ENCODE data around the gene THUMPD1. TPM values are rescaled to one million over a fixed set of nuclear protein-coding genes. Genes with fewer than 3 reads are reported as not detected.
A peak's percentile ranks its signal among the peaks of the same experiment; 100 is the strongest.
"Not testable (repeated sequence)": the region's sequence is repeated elsewhere in the genome, so short reads cannot be mapped to it uniquely, and the experiment has no call there.

The THUMPD1 gene
- total RNA-seq, 4 donors from 2014 or later = 23.1 to 68.8 (median 49.1) TPM

GRCh38 chr16:20765732-20766131 lies 24.1 kb upstream of the THUMPD1 start:
- Histone ChIP-seq H3K9me3 (no peaks in the 10 kb centered on the region), H3K4me3 (no peak overlapping the region)

GRCh38 chr16:20764448-20764847 lies 22.8 kb upstream of the THUMPD1 start:
- Histone ChIP-seq H3K4me1 (peaks cover 0 to 16% (median 2%) of the 10 kb centered on the region in 4 donors), H3K27ac (peak overlapping the region in 3 of 4 donors; percentile 68 to 85 (median 79))
- not testable (repeated sequence) for DNase-seq, H3K9me3 ChIP-seq, H3K36me3 ChIP-seq, H3K4me3 ChIP-seq, H3K27me3 ChIP-seq

More at GRCh38 chr16:20765732-20766131, 24.1 kb upstream of the THUMPD1 start:
- no peaks in the 10 kb centered on the region for H3K36me3 ChIP-seq
- no peak for DNase-seq
- no peak overlapping the region for H3K27ac ChIP-seq
- peaks cover 0 to 16% (median 2%) of the 10 kb centered on the region in 4 donors for H3K4me1 ChIP-seq
- no peaks in the 10 kb centered on the region for H3K27me3 ChIP-seq
- no peak for TF ChIP-seq CTCF (IDR thresholded peaks at IDR 0.05)
- no peak for TF ChIP-seq POLR2A (IDR thresholded peaks at IDR 0.05)

DNA sequence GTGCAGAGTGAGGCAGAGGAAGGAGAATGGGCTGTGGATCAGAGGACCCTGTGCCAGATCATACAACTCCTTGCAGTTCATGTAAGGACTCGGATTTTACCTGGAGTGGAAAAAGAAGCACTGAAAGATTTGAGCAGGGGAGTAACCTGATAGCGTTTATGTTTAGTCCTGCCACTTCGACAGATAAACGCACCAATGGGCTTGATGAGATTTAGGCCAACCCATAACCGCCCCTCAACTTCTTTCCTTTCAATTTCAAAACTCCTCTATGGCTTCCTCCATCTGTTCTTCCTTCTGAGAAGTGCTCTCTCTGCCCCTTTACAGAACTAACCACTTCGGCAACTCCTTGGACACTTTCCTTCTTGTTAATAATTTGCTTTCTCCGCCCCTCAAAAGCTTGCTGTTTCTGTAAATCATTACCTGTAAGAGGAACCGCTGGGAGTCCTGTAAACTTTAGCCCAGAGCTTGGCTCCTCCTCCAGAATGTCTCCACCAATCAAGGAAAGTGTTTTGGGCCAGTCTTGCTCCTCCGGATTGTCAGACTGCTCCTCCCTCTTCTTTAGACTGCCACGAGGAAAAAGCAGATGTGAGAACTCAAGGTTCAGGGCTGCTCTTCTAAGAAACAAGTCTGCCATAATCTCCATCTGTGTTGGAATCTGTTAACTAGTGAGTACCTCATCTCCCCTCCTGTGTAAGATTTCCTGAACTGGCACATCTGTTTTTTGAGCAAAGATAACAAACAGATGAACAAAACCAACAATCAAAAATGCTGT lies 22.0 kb upstream of the THUMPD1 start, which contains the start of gene ACSM3:
Gene ACSM3 (plus strand): TSS at position 554 of the 772 bp plus-strand sequence. CDS start 6,021 bp downstream, outside the sequence.
- Histone ChIP-seq H3K9me3 (no peaks in the 10 kb centered on the region), H3K36me3 (no peaks in the 10 kb centered on the region), H3K4me3 (peak within 1 kb of the TSS; percentile 38 to 51 (median 41)), H3K27ac (peak within 1 kb of the TSS; percentile 63 to 85 (median 74)), H3K27me3 (no peaks in the 10 kb centered on the region), H3K4me1 (peaks cover 0 to 16% (median 2%) of the 10 kb centered on the region in 4 donors)
- peak; percentile 15 to 57 for TF ChIP-seq POLR2A (IDR thresholded peaks at IDR 0.05)
- no peak for TF ChIP-seq CTCF (IDR thresholded peaks at IDR 0.05)
- DNase-seq = peak; percentile 50 to 89 (median 66)

GRCh38 chr16:20762404-20763123 lies 20.9 kb upstream of the THUMPD1 start:
- no peaks in the 10 kb centered on the region for H3K27me3 ChIP-seq
- H3K9me3 ChIP-seq = no peaks in the 10 kb centered on the region
- no peak for TF ChIP-seq CTCF (IDR thresholded peaks at IDR 0.05)
- no peak for TF ChIP-seq POLR2A (IDR thresholded peaks at IDR 0.05)
- H3K36me3 ChIP-seq = no peaks in the 10 kb centered on the region
- DNase-seq = no peak
- H3K27ac ChIP-seq = peak overlapping the region in 3 of 4 donors; percentile 68 to 85 (median 79)
- no peak overlapping the region for H3K4me3 ChIP-seq
- H3K4me1 ChIP-seq = peaks cover 0 to 16% (median 2%) of the 10 kb centered on the region in 4 donors

DNA sequence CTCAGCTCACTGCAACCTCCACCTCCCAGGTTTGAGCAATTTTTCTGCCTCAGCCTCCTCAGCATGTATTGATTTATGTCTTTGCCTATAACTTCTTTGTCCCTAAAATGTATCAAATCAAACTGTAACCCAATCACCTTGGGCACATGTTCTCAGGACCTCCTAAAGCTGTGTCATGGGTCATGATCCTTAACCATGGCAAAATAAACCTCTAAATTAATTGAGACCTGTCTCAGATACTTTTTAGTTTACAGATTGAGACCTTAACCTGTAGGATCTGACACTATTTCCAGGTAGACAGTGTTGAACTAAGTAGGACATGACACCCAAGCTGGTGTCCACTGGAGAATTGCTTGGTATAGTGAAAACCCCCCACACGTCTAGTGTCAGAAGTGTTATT lies 19.6 kb upstream of the THUMPD1 start:
- H3K4me1 ChIP-seq = peaks cover 0 to 16% (median 2%) of the 10 kb centered on the region in 4 donors
- DNase-seq = no peak
- no peaks in the 10 kb centered on the region for H3K9me3 ChIP-seq
- no peak overlapping the region for H3K27ac ChIP-seq
- no peaks in the 10 kb centered on the region for H3K36me3 ChIP-seq
- no peak overlapping the region for H3K4me3 ChIP-seq
- no peak for TF ChIP-seq POLR2A (IDR thresholded peaks at IDR 0.05)
- TF ChIP-seq CTCF (IDR thresholded peaks at IDR 0.05) = no peak
- no peaks in the 10 kb centered on the region for H3K27me3 ChIP-seq

- DNase-seq = no peak
- H3K9me3 ChIP-seq = no peaks in the 10 kb centered on the region
- no peak overlapping the region for H3K27ac ChIP-seq
- H3K4me3 ChIP-seq = no peak overlapping the region
- H3K27me3 ChIP-seq = no peaks in the 10 kb centered on the region
- no peaks in the 10 kb centered on the region for H3K36me3 ChIP-seq
- TF ChIP-seq POLR2A (IDR thresholded peaks at IDR 0.05) (no peak), CTCF (IDR thresholded peaks at IDR 0.05) (no peak)
- peaks cover 0 to 16% (median 2%) of the 10 kb centered on the region in 4 donors for H3K4me1 ChIP-seq
Observed at GRCh38 chr16:20760346-20760745, 18.7 kb upstream of the THUMPD1 start.

DNA sequence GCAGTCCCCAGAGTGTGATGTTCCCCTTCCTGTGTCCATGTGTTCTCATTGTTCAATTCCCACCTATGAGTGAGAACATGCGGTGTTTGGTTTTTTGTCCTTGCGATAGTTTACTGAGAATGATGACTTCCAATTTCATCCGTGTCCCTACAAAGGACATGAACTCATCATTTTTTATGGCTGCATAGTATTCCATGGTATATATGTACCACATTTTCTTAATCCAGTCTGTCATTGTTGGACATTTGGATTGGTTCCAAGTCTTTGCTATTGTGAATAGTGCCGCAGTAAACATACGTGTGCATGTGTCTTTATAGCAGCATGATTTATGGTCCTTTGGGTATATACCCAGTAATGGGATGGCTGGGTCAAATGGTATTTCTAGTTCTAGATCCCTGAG lies 14.2 kb upstream of the THUMPD1 start:
- not testable (repeated sequence) for H3K27ac ChIP-seq, H3K36me3 ChIP-seq, DNase-seq

More for the DNA sequence above, 14.2 kb upstream of the THUMPD1 start:
- H3K4me1 ChIP-seq, H3K27me3 ChIP-seq, H3K9me3 ChIP-seq, H3K4me3 ChIP-seq: not testable (repeated sequence)

All from Peyer's patch (tissue), 4 donors.